GM23338 (cell line): ENCODE measurements around the gene COL20A1. TPM values are rescaled to one million over a fixed set of nuclear protein-coding genes. Genes with fewer than 3 reads are reported as not detected.
A peak's percentile ranks its signal among the peaks of the same experiment; 100 is the strongest.

Source experiments
- ATAC-seq: fragments of 200-7000 bp; cut with Tn5 transposase; 3 replicates; pipeline ENCODE4 v1.9.1; 2020
- DNase-seq: peaks from one replicate; pipeline ENCODE4 v3.0.0-alpha.2; 2015; ENCODE audit warnings: low spot score
- H2AFZ ChIP-seq: fragments of 200-600 bp; sonication (generic); 2 replicates; pipeline ENCODE4 v1.8.0; 2016; ENCODE audit warnings: antibody characterized with exemption, mild to moderate bottlenecking, moderate library complexity
- H3F3A ChIP-seq: fragments of 200-600 bp; sonication (generic); replicated peaks from 2 replicates; pipeline ENCODE4 v1.8.0; 2017; ENCODE audit warnings: antibody characterized with exemption, mixed run types, low read depth
- H3K27ac ChIP-seq: fragments of 200-600 bp; sonication (generic); 2 replicates; pipeline ENCODE4 v1.6.1; 2016; ENCODE audit warnings: low read depth
- H3K27me3 ChIP-seq: fragments of 200-600 bp; sonication (generic); 2 replicates; pipeline ENCODE4 v1.8.0; 2016; ENCODE audit warnings: mild to moderate bottlenecking, mixed run types, moderate library complexity; ENCODE audit not compliant: insufficient read depth
- H3K36me3 ChIP-seq: fragments of 200-600 bp; sonication (generic); 2 replicates; pipeline ENCODE4 v1.8.0; 2016; ENCODE audit warnings: mild to moderate bottlenecking; ENCODE audit not compliant: insufficient read depth
- H3K4me1 ChIP-seq: fragments of 200-600 bp; sonication (generic); 2 replicates; pipeline ENCODE4 v1.8.0; 2016; ENCODE audit warnings: mild to moderate bottlenecking, moderate library complexity; ENCODE audit not compliant: insufficient read depth
- H3K4me2 ChIP-seq: fragments of 200-600 bp; sonication (generic); 2 replicates; pipeline ENCODE4 v1.7.1; 2017; ENCODE audit warnings: mixed run types
- H3K4me3 ChIP-seq: fragments of 200-600 bp; sonication (generic); 2 replicates; pipeline ENCODE4 v1.6.1; 2016; ENCODE audit warnings: mixed run types
- H3K79me2 ChIP-seq: fragments of 200-600 bp; sonication (generic); replicated peaks from 2 replicates; pipeline ENCODE4 v1.8.0; 2017; ENCODE audit warnings: mild to moderate bottlenecking; ENCODE audit not compliant: insufficient read depth
- H3K9me2 ChIP-seq: fragments of 200-600 bp; sonication (generic); 2 replicates; pipeline ENCODE4 v1.8.0; 2017; ENCODE audit not compliant: insufficient read depth
- H4K20me1 ChIP-seq: fragments of 200-600 bp; sonication (generic); replicated peaks from 2 replicates; pipeline ENCODE4 v1.8.0; 2017; ENCODE audit warnings: mild to moderate bottlenecking; ENCODE audit not compliant: insufficient read depth
- H3K27ac Mint-ChIP-seq: 2 replicates; pipeline ENCODE4 v1.8.0; 2020; ENCODE audit warnings: inconsistent platforms, mild to moderate bottlenecking, moderate library complexity, mixed read lengths
- H3K27me3 Mint-ChIP-seq: 3 replicates; pipeline ENCODE4 v1.8.0; 2022; ENCODE audit warnings: low read depth, mild to moderate bottlenecking, moderate library complexity, mixed read lengths, inconsistent platforms; ENCODE audit not compliant: insufficient read depth, poor library complexity
- H3K36me3 Mint-ChIP-seq: 3 replicates; pipeline ENCODE4 v1.8.0; 2021; ENCODE audit warnings: low read depth, mild to moderate bottlenecking, inconsistent platforms, moderate library complexity, mixed read lengths
- H3K4me1 Mint-ChIP-seq: 3 replicates; pipeline ENCODE4 v1.8.0; 2020; ENCODE audit warnings: mild to moderate bottlenecking, inconsistent platforms, mixed read lengths
- H3K4me3 Mint-ChIP-seq: 3 replicates; pipeline ENCODE4 v1.8.0; 2021; ENCODE audit warnings: moderate library complexity, mild to moderate bottlenecking, inconsistent platforms, mixed read lengths
- H3K9me3 Mint-ChIP-seq: 3 replicates; pipeline ENCODE4 v1.8.0; 2020; ENCODE audit warnings: moderate library complexity, mild to moderate bottlenecking, inconsistent platforms, mixed read lengths
- EZH2 ChIP-seq: fragments of 200-600 bp; sonication (generic); IDR thresholded peaks from one replicate; pipeline ENCODE4 v1.8.0; 2017; ENCODE audit warnings: antibody characterized with exemption, mild to moderate bottlenecking, low read depth; ENCODE audit not compliant: unreplicated experiment
- EZH2phosphoT487 ChIP-seq: fragments of 200-600 bp; sonication (generic); IDR thresholded peaks from one replicate; pipeline ENCODE4 v1.8.1; 2018; ENCODE audit warnings: antibody characterized with exemption; ENCODE audit not compliant: unreplicated experiment
- JUNB ChIP-seq: IDR thresholded peaks from one replicate; pipeline ENCODE4 v1.6.1; 2016; ENCODE audit warnings: antibody characterized with exemption; ENCODE audit not compliant: unreplicated experiment
- NANOG ChIP-seq: IDR thresholded peaks from 2 replicates; pipeline ENCODE4 v1.6.1; 2016; ENCODE audit warnings: antibody characterized with exemption, borderline replicate concordance
- REST ChIP-seq: IDR thresholded peaks from one replicate; pipeline ENCODE4 v1.6.1; 2018; ENCODE audit warnings: antibody characterized with exemption; ENCODE audit not compliant: unreplicated experiment
- ZNF114 ChIP-seq: fragments of 250-450 bp; sonication (Bioruptor Pico); IDR thresholded peaks from 2 replicates; pipeline ENCODE4 v1.5.0; 2020; ENCODE audit warnings: mild to moderate bottlenecking, moderate library complexity
- ZNF462 ChIP-seq: fragments of 250-450 bp; sonication (Bioruptor Pico); IDR thresholded peaks from 2 replicates; pipeline ENCODE4 v1.5.0; 2020; ENCODE audit warnings: mild to moderate bottlenecking, moderate library complexity
- polyA plus RNA-seq: library from polyadenylated mRNA; unstranded; fragments of >200 nt; fragmentation: Nextera tagmentation; extraction: Ambion mirVana; gene quantifications from 2 replicates; pipeline ENCODE4 v1.2.1, GENCODE V29; 2016
- total RNA-seq: library from RNA; depleted of rRNA; stranded (reverse); fragments of >200 nt; shearing (Covaris generic); gene quantifications from 2 replicates; pipeline ENCODE4 v1.2.3, GENCODE V29; 2014
- TF ChIP-seq, protein P1 (sequence below): IDR thresholded peaks from 2 replicates; pipeline ENCODE4 v1.6.1; 2016; ENCODE audit warnings: antibody characterized with exemption

The COL20A1 gene
- total and polyA plus RNA-seq, 2 experiments from 2014 or later, result 0.28 to 0.79 TPM

GRCh38 chr20:63322933-63323273 lies 29.9 kb downstream of the COL20A1 start:
- peak; percentile 24 for ATAC-seq
- H3K4me1 ChIP-seq, result no peaks in the 10 kb centered on the region
- no peak overlapping the region for H3K4me2 ChIP-seq

More at GRCh38 chr20:63322933-63323273, 29.9 kb downstream of the COL20A1 start:
- TF ChIP-seq, protein P1, sequence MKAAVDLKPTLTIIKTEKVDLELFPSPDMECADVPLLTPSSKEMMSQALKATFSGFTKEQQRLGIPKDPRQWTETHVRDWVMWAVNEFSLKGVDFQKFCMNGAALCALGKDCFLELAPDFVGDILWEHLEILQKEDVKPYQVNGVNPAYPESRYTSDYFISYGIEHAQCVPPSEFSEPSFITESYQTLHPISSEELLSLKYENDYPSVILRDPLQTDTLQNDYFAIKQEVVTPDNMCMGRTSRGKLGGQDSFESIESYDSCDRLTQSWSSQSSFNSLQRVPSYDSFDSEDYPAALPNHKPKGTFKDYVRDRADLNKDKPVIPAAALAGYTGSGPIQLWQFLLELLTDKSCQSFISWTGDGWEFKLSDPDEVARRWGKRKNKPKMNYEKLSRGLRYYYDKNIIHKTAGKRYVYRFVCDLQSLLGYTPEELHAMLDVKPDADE, result no peak
- no peak for TF ChIP-seq ZNF114 (CRISPR knock-in tag)
- TF ChIP-seq ZNF462 (CRISPR knock-in tag), result no peak
- TF ChIP-seq EZH2, result no peak
- TF ChIP-seq JUNB, result no peak
- TF ChIP-seq NANOG, result no peak
- no peak for TF ChIP-seq REST
- no peak for TF ChIP-seq EZH2phosphoT487
- Histone ChIP-seq H3K79me2 (no peaks in the 10 kb centered on the region), H3K4me3 (no peak overlapping the region), H4K20me1 (no peaks in the 10 kb centered on the region), H3K36me3 (no peaks in the 10 kb centered on the region), H3F3A (no peaks in the 10 kb centered on the region), H2AFZ (peak overlapping the region; percentile 76), H3K27ac (no peak overlapping the region), H3K27me3 (no peaks in the 10 kb centered on the region), H3K9me2 (no peaks in the 10 kb centered on the region)
- Mint-ChIP-seq H3K36me3 (no peaks in the 10 kb centered on the region; the same call in 2 of the 3 replicates), H3K27ac (peak overlapping the region; percentile 28; the same call in 1 of the 2 replicates), H3K4me1 (peaks cover 8% of the 10 kb centered on the region), H3K4me3 (no peak overlapping the region; the same call in 2 of the 3 replicates), H3K9me3 (no peaks in the 10 kb centered on the region; the same call in 2 of the 3 replicates), H3K27me3 (peaks cover 8% of the 10 kb centered on the region)
- DNase-seq, result no peak
